GM23338 (cell line): Measurements from ENCODE around the gene CD226. TPM values are rescaled to one million over a fixed set of nuclear protein-coding genes. Genes with fewer than 3 reads are reported as not detected.

Experiments used
- ATAC-seq: fragments of 200-7000 bp; cut with Tn5 transposase; 3 replicates; pipeline ENCODE4 v1.9.1; 2020
- DNase-seq: peaks from one replicate; pipeline ENCODE4 v3.0.0-alpha.2; 2015; ENCODE audit warnings: low spot score
- H2AFZ ChIP-seq: fragments of 200-600 bp; sonication (generic); 2 replicates; pipeline ENCODE4 v1.8.0; 2016; ENCODE audit warnings: antibody characterized with exemption, mild to moderate bottlenecking, moderate library complexity
- H3F3A ChIP-seq: fragments of 200-600 bp; sonication (generic); replicated peaks from 2 replicates; pipeline ENCODE4 v1.8.0; 2017; ENCODE audit warnings: antibody characterized with exemption, mixed run types, low read depth
- H3K27ac ChIP-seq: fragments of 200-600 bp; sonication (generic); 2 replicates; pipeline ENCODE4 v1.6.1; 2016; ENCODE audit warnings: low read depth
- H3K27me3 ChIP-seq: fragments of 200-600 bp; sonication (generic); 2 replicates; pipeline ENCODE4 v1.8.0; 2016; ENCODE audit warnings: mild to moderate bottlenecking, mixed run types, moderate library complexity; ENCODE audit not compliant: insufficient read depth
- H3K36me3 ChIP-seq: fragments of 200-600 bp; sonication (generic); 2 replicates; pipeline ENCODE4 v1.8.0; 2016; ENCODE audit warnings: mild to moderate bottlenecking; ENCODE audit not compliant: insufficient read depth
- H3K4me1 ChIP-seq: fragments of 200-600 bp; sonication (generic); 2 replicates; pipeline ENCODE4 v1.8.0; 2016; ENCODE audit warnings: mild to moderate bottlenecking, moderate library complexity; ENCODE audit not compliant: insufficient read depth
- H3K4me2 ChIP-seq: fragments of 200-600 bp; sonication (generic); 2 replicates; pipeline ENCODE4 v1.7.1; 2017; ENCODE audit warnings: mixed run types
- H3K4me3 ChIP-seq: fragments of 200-600 bp; sonication (generic); 2 replicates; pipeline ENCODE4 v1.6.1; 2016; ENCODE audit warnings: mixed run types
- H3K79me2 ChIP-seq: fragments of 200-600 bp; sonication (generic); replicated peaks from 2 replicates; pipeline ENCODE4 v1.8.0; 2017; ENCODE audit warnings: mild to moderate bottlenecking; ENCODE audit not compliant: insufficient read depth
- H3K9me2 ChIP-seq: fragments of 200-600 bp; sonication (generic); 2 replicates; pipeline ENCODE4 v1.8.0; 2017; ENCODE audit not compliant: insufficient read depth
- H4K20me1 ChIP-seq: fragments of 200-600 bp; sonication (generic); replicated peaks from 2 replicates; pipeline ENCODE4 v1.8.0; 2017; ENCODE audit warnings: mild to moderate bottlenecking; ENCODE audit not compliant: insufficient read depth
- H3K27ac Mint-ChIP-seq: 2 replicates; pipeline ENCODE4 v1.8.0; 2020; ENCODE audit warnings: inconsistent platforms, mild to moderate bottlenecking, moderate library complexity, mixed read lengths
- H3K27me3 Mint-ChIP-seq: 3 replicates; pipeline ENCODE4 v1.8.0; 2022; ENCODE audit warnings: low read depth, mild to moderate bottlenecking, moderate library complexity, mixed read lengths, inconsistent platforms; ENCODE audit not compliant: insufficient read depth, poor library complexity
- H3K36me3 Mint-ChIP-seq: 3 replicates; pipeline ENCODE4 v1.8.0; 2021; ENCODE audit warnings: low read depth, mild to moderate bottlenecking, inconsistent platforms, moderate library complexity, mixed read lengths
- H3K4me1 Mint-ChIP-seq: 3 replicates; pipeline ENCODE4 v1.8.0; 2020; ENCODE audit warnings: mild to moderate bottlenecking, inconsistent platforms, mixed read lengths
- H3K4me3 Mint-ChIP-seq: 3 replicates; pipeline ENCODE4 v1.8.0; 2021; ENCODE audit warnings: moderate library complexity, mild to moderate bottlenecking, inconsistent platforms, mixed read lengths
- H3K9me3 Mint-ChIP-seq: 3 replicates; pipeline ENCODE4 v1.8.0; 2020; ENCODE audit warnings: moderate library complexity, mild to moderate bottlenecking, inconsistent platforms, mixed read lengths
- CREB1 ChIP-seq: fragments of 250-450 bp; sonication (Bioruptor Pico); IDR thresholded peaks from 2 replicates; pipeline ENCODE4 v1.5.0; 2020; ENCODE audit warnings: low read depth, mild to moderate bottlenecking, moderate library complexity
- CTCF ChIP-seq, 2 experiments: fragments of 200-600 bp in 1 of 2; sonication (generic) in 1 of 2; conservative IDR thresholded peaks; 2 replicates each; pipeline versions ENCODE4 v1.5.1 to v1.6.1; 2016 to 2017; ENCODE audit warnings: antibody characterized with exemption in 2 of 2, low read depth in 2 of 2, mild to moderate bottlenecking in 2 of 2, moderate library complexity in 1 of 2
- EZH2 ChIP-seq: fragments of 200-600 bp; sonication (generic); IDR thresholded peaks from one replicate; pipeline ENCODE4 v1.8.0; 2017; ENCODE audit warnings: antibody characterized with exemption, mild to moderate bottlenecking, low read depth; ENCODE audit not compliant: unreplicated experiment
- EZH2phosphoT487 ChIP-seq: fragments of 200-600 bp; sonication (generic); IDR thresholded peaks from one replicate; pipeline ENCODE4 v1.8.1; 2018; ENCODE audit warnings: antibody characterized with exemption; ENCODE audit not compliant: unreplicated experiment
- JUNB ChIP-seq: IDR thresholded peaks from one replicate; pipeline ENCODE4 v1.6.1; 2016; ENCODE audit warnings: antibody characterized with exemption; ENCODE audit not compliant: unreplicated experiment
- NANOG ChIP-seq: IDR thresholded peaks from 2 replicates; pipeline ENCODE4 v1.6.1; 2016; ENCODE audit warnings: antibody characterized with exemption, borderline replicate concordance
- REST ChIP-seq: IDR thresholded peaks from one replicate; pipeline ENCODE4 v1.6.1; 2018; ENCODE audit warnings: antibody characterized with exemption; ENCODE audit not compliant: unreplicated experiment
- STAT1 ChIP-seq: IDR thresholded peaks from one replicate; pipeline ENCODE4 v1.6.1; 2016; ENCODE audit warnings: antibody characterized with exemption; ENCODE audit not compliant: unreplicated experiment
- ZNF114 ChIP-seq: fragments of 250-450 bp; sonication (Bioruptor Pico); IDR thresholded peaks from 2 replicates; pipeline ENCODE4 v1.5.0; 2020; ENCODE audit warnings: mild to moderate bottlenecking, moderate library complexity
- ZNF331 ChIP-seq: fragments of 250-450 bp; sonication (Bioruptor Pico); IDR thresholded peaks from 2 replicates; pipeline ENCODE4 v1.5.0; 2020; ENCODE audit warnings: low read depth, mild to moderate bottlenecking, moderate library complexity
- polyA plus RNA-seq: library from polyadenylated mRNA; unstranded; fragments of >200 nt; fragmentation: Nextera tagmentation; extraction: Ambion mirVana; gene quantifications from 2 replicates; pipeline ENCODE4 v1.2.1, GENCODE V29; 2016
- total RNA-seq: library from RNA; depleted of rRNA; stranded (reverse); fragments of >200 nt; shearing (Covaris generic); gene quantifications from 2 replicates; pipeline ENCODE4 v1.2.3, GENCODE V29; 2014

Gene CD226
- total and polyA plus RNA-seq, 2 experiments from 2014 or later = not detected

DNA sequence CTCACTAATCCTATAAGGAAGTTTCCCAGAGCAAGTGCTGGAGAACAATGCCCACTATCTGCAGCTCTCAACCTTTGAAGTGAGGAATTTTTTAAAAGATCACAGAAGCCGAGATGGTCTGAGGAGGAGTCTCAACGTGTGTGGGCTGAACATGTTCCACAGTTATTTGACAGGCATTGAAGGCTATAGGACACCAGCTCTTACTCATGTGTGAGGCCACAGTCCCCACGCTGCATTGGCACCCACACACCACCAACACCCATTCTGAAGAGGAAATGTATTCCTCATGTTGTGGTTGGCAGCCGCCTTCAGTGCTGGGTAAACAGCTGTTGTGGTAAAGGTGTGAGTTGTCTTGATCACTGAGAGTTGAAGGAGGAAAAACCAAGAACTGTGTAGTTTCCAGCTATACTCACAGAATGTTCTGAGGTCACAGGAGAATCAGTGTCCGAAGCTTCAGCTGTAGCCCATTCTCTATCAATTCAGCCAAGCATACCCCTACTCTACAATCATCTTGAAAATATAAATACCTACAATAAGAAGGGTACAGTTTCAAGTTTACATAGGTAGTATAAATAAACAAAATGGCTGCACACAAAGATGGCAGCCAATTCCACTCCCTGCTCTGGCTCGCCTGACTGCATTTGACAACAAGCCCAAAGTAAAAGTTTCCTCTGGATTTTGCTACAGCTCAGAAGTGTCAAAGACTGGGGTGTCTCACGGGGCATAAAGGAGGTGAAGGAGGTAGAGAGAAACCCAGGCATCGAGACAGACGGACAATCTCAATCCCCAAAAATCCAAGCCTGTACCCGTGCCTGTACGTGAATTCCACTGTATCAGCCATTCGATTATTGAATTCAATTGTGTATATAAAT is 12.1 kb downstream of the CD226 start:
- DNase-seq (no peak), ATAC-seq (no peak)
- Histone ChIP-seq H2AFZ (no peak overlapping the region), H3K4me1 (no peaks in the 10 kb centered on the region), H3K4me3 (no peak overlapping the region), H3K79me2 (no peaks in the 10 kb centered on the region), H3K9me2 (peaks cover 12% of the 10 kb centered on the region), H4K20me1 (no peaks in the 10 kb centered on the region), H3K36me3 (no peaks in the 10 kb centered on the region), H3K27me3 (no peaks in the 10 kb centered on the region), H3K4me2 (no peak overlapping the region), H3F3A (no peaks in the 10 kb centered on the region), H3K27ac (no peak overlapping the region)
- H3K4me3 Mint-ChIP-seq = no peak overlapping the region
- H3K27me3 Mint-ChIP-seq = no peaks in the 10 kb centered on the region
- H3K9me3 Mint-ChIP-seq = no peaks in the 10 kb centered on the region
- H3K4me1 Mint-ChIP-seq = peaks cover 5% of the 10 kb centered on the region; the same call in 2 of the 3 replicates
- no peak overlapping the region for H3K27ac Mint-ChIP-seq
- TF ChIP-seq REST = no peak
- 0 out of 4 replicates have a peak, but pooled peaks of 1 of the 2 experiments have one; percentile 3 for TF ChIP-seq CTCF (conservative IDR thresholded peaks at IDR 0.05; ENCODE audit: low read depth in 2 of 2)
- H3K36me3 Mint-ChIP-seq = peaks cover 3% of the 10 kb centered on the region; the same call in 1 of the 3 replicates

DNA sequence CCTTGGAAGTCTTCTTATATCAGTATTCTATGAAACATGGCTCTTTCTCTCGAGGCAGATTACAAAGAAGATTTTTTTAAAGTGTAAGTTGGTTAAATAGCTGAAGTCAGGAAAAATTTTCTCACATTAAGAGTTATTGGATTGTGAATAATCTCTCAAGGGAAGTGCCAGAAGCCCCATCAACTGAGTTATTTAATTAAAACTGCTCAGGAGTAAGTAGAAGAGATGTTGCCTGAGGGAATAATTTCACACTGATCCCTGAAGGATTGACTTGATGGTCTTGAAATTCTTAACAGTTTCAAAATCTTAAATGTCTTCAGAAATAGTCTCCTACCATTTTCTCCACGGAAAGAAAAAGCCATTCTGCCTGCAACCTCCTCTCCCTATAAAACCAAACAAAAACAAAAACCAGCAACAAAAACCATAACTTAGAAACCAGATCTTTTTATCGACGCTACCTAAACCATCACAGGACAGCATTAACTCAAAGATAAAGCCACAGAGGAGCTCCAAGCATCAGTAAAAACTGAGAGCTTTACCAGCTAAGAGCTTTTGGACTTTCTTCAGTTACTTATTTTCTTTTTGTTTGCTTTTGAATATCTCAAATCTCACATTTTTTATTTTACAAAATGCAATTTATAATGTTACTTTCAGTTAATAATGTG is 12.9 kb downstream of the CD226 start:
- H2AFZ ChIP-seq = no peak overlapping the region
- TF ChIP-seq NANOG (no peak), CTCF (conservative IDR thresholded peaks at IDR 0.05; ENCODE audit: low read depth in 2 of 2) (no peak), REST (no peak), STAT1 (no peak), CREB1 (CRISPR knock-in tag) (no peak), ZNF331 (no peak), EZH2 (no peak), ZNF114 (CRISPR knock-in tag) (no peak), JUNB (no peak), EZH2phosphoT487 (no peak)
- Mint-ChIP-seq H3K4me1 (no peaks in the 10 kb centered on the region), H3K27ac (no peak overlapping the region), H3K36me3 (no peaks in the 10 kb centered on the region), H3K4me3 (no peak overlapping the region), H3K9me3 (no peaks in the 10 kb centered on the region), H3K27me3 (no peaks in the 10 kb centered on the region)
- DNase-seq (no peak), ATAC-seq (no peak)
- H3K27me3 ChIP-seq = no peaks in the 10 kb centered on the region
- no peak overlapping the region for H3K4me3 ChIP-seq
- no peak overlapping the region for H3K27ac ChIP-seq
- H4K20me1 ChIP-seq = no peaks in the 10 kb centered on the region
- H3K36me3 ChIP-seq = no peaks in the 10 kb centered on the region; the same call in 1 of the 2 replicates
- H3F3A ChIP-seq = no peaks in the 10 kb centered on the region
- H3K9me2 ChIP-seq = peaks cover 8% of the 10 kb centered on the region
- H3K4me1 ChIP-seq = no peaks in the 10 kb centered on the region
- no peak overlapping the region for H3K4me2 ChIP-seq
- H3K79me2 ChIP-seq = no peaks in the 10 kb centered on the region
